Body of pancreas (tissue), 4 donors: ENCODE data around the gene COMT. TPM values are rescaled to one million over a fixed set of nuclear protein-coding genes. Genes with fewer than 3 reads are reported as not detected.

ENCODE experiments used
- ATAC-seq: fragments of 150-250 bp; one replicate; pipeline ENCODE4 v1.9.1; 2016
- DNase-seq, 4 donors: peaks; one replicate each; pipeline ENCODE4 v3.0.0-alpha.2; 2019
- H3K27ac ChIP-seq, 4 donors: fragments of 200-600 bp; sonication (generic); 1 replicate in 3 of 4; 2 replicates in 1 of 4; pipeline versions ENCODE4 v1.5.1 to v1.6.1; 2016 to 2019; ENCODE audit warnings: mild to moderate bottlenecking in 1 of 4, mixed read lengths in 1 of 4, moderate library complexity in 1 of 4
- H3K27me3 ChIP-seq, 2 donors: fragments of 200-600 bp; sonication (generic); one replicate each; pipeline ENCODE4 v1.6.0; 2016; ENCODE audit warnings: mild to moderate bottlenecking in 1 of 2
- H3K36me3 ChIP-seq, 2 donors: fragments of 200-600 bp; sonication (generic); replicated peaks in 1 of 2; 2 replicates each; pipeline ENCODE4 v1.5.1; 2016; ENCODE audit warnings: low read depth in 2 of 2; ENCODE audit not compliant: insufficient read depth in 1 of 2
- H3K4me1 ChIP-seq: fragments of 200-600 bp; sonication (generic); one replicate; pipeline ENCODE4 v1.6.0; 2016
- H3K4me3 ChIP-seq, 2 donors: fragments of 200-600 bp; sonication (generic); 1 replicate in 1 of 2; 2 replicates in 1 of 2; pipeline ENCODE4 v1.5.1; 2016 to 2019
- H3K9me3 ChIP-seq, 3 donors: fragments of 200-600 bp; sonication (generic); 1 replicate in 2 of 3; 2 replicates in 1 of 3; pipeline ENCODE4 v1.5.1; 2016
- POLR2A ChIP-seq, 3 donors: fragments of 450-650 bp; IDR thresholded peaks; one replicate each; pipeline ENCODE4 v1.6.1; 2016; ENCODE audit warnings: antibody characterized with exemption in 3 of 3, mild to moderate bottlenecking in 2 of 3
- WGBS, 2 donors: methylation state at CpG; one replicate each; pipeline ENCODE4 v1.1.5; 2017; 5-methylcytosine and 5-hydroxymethylcytosine counted together
- intact Hi-C: fragments of 100-400 bp; cut with DNase I; formaldehyde crosslinking; loops from one replicate; pipeline ENCODE4 v1.15.1; 2023
- total RNA-seq, 2 donors: library from RNA; depleted of rRNA; stranded (reverse); fragments of >200 nt; gene quantifications; one replicate each; pipeline ENCODE4 v1.1.0, GENCODE V29; 2016
- TF ChIP-seq, protein P1 (sequence below), 7 experiments: fragments of 450-650 bp in 4 of 7; fragments of 200-600 bp in 3 of 7; sonication (generic) in 3 of 7; IDR thresholded peaks; one replicate each; pipeline ENCODE4 v1.5.1; 2016 to 2019; ENCODE audit warnings: antibody characterized with exemption in 7 of 7

COMT gene
- total RNA-seq, 2 donors from 2014 or later = 85.6 to 98.2 TPM

- H3K4me1 ChIP-seq = no peaks in the 10 kb centered on the region
- intact Hi-C loops = no loop called here
- WGBS, 2 donors = 85 to 89% methylated on average over 11 to 13 of the region's 13 CpGs
- H3K27ac ChIP-seq = no peak overlapping the region
- H3K36me3 ChIP-seq = peaks cover 7 to 24% of the 10 kb centered on the region in 2 donors
- H3K27me3 ChIP-seq = no peaks in the 10 kb centered on the region
- H3K4me3 ChIP-seq = no peak overlapping the region
- H3K9me3 ChIP-seq = no peaks in the 10 kb centered on the region
- ATAC-seq (no peak), DNase-seq (no peak)
- TF ChIP-seq, protein P1, sequence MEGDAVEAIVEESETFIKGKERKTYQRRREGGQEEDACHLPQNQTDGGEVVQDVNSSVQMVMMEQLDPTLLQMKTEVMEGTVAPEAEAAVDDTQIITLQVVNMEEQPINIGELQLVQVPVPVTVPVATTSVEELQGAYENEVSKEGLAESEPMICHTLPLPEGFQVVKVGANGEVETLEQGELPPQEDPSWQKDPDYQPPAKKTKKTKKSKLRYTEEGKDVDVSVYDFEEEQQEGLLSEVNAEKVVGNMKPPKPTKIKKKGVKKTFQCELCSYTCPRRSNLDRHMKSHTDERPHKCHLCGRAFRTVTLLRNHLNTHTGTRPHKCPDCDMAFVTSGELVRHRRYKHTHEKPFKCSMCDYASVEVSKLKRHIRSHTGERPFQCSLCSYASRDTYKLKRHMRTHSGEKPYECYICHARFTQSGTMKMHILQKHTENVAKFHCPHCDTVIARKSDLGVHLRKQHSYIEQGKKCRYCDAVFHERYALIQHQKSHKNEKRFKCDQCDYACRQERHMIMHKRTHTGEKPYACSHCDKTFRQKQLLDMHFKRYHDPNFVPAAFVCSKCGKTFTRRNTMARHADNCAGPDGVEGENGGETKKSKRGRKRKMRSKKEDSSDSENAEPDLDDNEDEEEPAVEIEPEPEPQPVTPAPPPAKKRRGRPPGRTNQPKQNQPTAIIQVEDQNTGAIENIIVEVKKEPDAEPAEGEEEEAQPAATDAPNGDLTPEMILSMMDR (IDR thresholded peaks at IDR 0.05) = no peak
- TF ChIP-seq POLR2A (IDR thresholded peaks at IDR 0.05) = no peak
Measured at GRCh38 chr22:19915287-19915954, 26.2 kb upstream of the COMT start.

DNA sequence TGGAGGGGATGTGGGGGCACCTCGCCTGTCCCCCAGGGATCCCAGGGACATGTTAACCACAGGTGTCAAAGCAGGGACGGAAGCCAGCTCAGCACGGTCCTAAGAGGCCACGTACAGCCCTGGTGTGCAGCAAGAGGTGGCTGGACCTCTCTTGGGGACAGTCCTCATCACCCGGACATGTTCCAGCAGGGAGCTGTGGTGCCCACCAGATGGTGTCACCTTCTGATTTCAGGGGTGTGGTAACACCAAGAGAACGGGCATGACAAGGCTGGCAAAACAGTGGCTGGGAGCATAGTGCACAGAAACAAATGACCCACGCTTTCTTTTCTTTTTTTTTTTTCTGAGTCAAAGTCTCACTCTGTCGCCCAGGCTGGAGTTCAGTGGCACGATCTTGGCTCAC is 25.6 kb upstream of the COMT start:
- ATAC-seq (no peak), DNase-seq (no peak)
- peaks cover 7 to 24% of the 10 kb centered on the region in 2 donors for H3K36me3 ChIP-seq
- TF ChIP-seq, protein P1 (IDR thresholded peaks at IDR 0.05) = no peak
- TF ChIP-seq POLR2A (IDR thresholded peaks at IDR 0.05) = no peak
- WGBS, 2 donors = 89% methylated on average over 9 of the region's 9 CpGs
- no peaks in the 10 kb centered on the region for H3K9me3 ChIP-seq
- intact Hi-C loops = no loop called here
- no peaks in the 10 kb centered on the region for H3K4me1 ChIP-seq
- no peak overlapping the region for H3K27ac ChIP-seq
- H3K27me3 ChIP-seq = no peaks in the 10 kb centered on the region
- no peak overlapping the region for H3K4me3 ChIP-seq

- intact Hi-C loops = no loop called here
- peak in 2 of 4 donors; percentile 33 to 61 for DNase-seq
- no peaks in the 10 kb centered on the region for H3K9me3 ChIP-seq
- 75 to 100% methylated on average over 1 to 7 of the region's 7 CpGs for WGBS, 2 donors
- H3K27ac ChIP-seq = no peak overlapping the region
- peaks cover 7 to 24% of the 10 kb centered on the region in 2 donors for H3K36me3 ChIP-seq
- H3K4me1 ChIP-seq = peaks cover 7% of the 10 kb centered on the region
- ATAC-seq = no peak
- H3K27me3 ChIP-seq = no peaks in the 10 kb centered on the region
- no peak for TF ChIP-seq POLR2A (IDR thresholded peaks at IDR 0.05)
- TF ChIP-seq, protein P1 (IDR thresholded peaks at IDR 0.05) = no peak
- H3K4me3 ChIP-seq = no peak overlapping the region
Measured at GRCh38 chr22:19916941-19917340, 24.6 kb upstream of the COMT start.

- peaks cover 7% of the 10 kb centered on the region for H3K4me1 ChIP-seq
- ATAC-seq (no peak), DNase-seq (no peak)
- TF ChIP-seq, protein P1 (IDR thresholded peaks at IDR 0.05) = no peak
- no peak for TF ChIP-seq POLR2A (IDR thresholded peaks at IDR 0.05)
- H3K9me3 ChIP-seq = no peaks in the 10 kb centered on the region
- H3K4me3 ChIP-seq = no peak overlapping the region
- no peak overlapping the region for H3K27ac ChIP-seq
- no peaks in the 10 kb centered on the region for H3K27me3 ChIP-seq
- 87 to 92% methylated on average over 5 to 12 of the region's 12 CpGs for whole genome bisulfite sequencing, 2 donors
- intact Hi-C loops = no loop called here
- peaks cover 7 to 24% of the 10 kb centered on the region in 2 donors for H3K36me3 ChIP-seq
Measured at GRCh38 chr22:19917389-19918138, 24.0 kb upstream of the COMT start.
